Loucy (cell line): ENCODE data around the gene SPCS2.
"Not testable (repeated sequence)": the region's sequence is repeated elsewhere in the genome, so short reads cannot be mapped to it uniquely, and the experiment has no call there.

ENCODE experiments used
- H2AFZ ChIP-seq: fragments of 200-600 bp; sonication (generic); 2 replicates; pipeline ENCODE4 v1.6.0; 2016; ENCODE audit warnings: antibody characterized with exemption, mild to moderate bottlenecking, low read length, moderate library complexity
- H3F3A ChIP-seq: fragments of 200-600 bp; 2 replicates; pipeline ENCODE4 v1.6.0; 2016; ENCODE audit warnings: antibody characterized with exemption, low read depth, mild to moderate bottlenecking
- H3K27me3 ChIP-seq: fragments of 200-600 bp; sonication (generic); 2 replicates; pipeline ENCODE4 v1.6.1; 2014; ENCODE audit warnings: low read length, mild to moderate bottlenecking; ENCODE audit not compliant: insufficient read depth, poor library complexity, severe bottlenecking
- H3K36me3 ChIP-seq: fragments of 200-600 bp; sonication (generic); 2 replicates; pipeline ENCODE4 v1.6.1; 2016; ENCODE audit warnings: low read length; ENCODE audit not compliant: insufficient read depth
- H3K4me1 ChIP-seq: fragments of 200-600 bp; sonication (generic); 2 replicates; pipeline ENCODE4 v1.5.1; 2014; ENCODE audit warnings: low read length, mild to moderate bottlenecking; ENCODE audit not compliant: insufficient read depth, poor library complexity, severe bottlenecking
- H3K4me2 ChIP-seq: fragments of 200-600 bp; sonication (generic); 2 replicates; pipeline ENCODE4 v1.6.0; 2014; ENCODE audit warnings: antibody characterized with exemption, low read length, low read depth, mild to moderate bottlenecking; ENCODE audit not compliant: poor library complexity, severe bottlenecking
- H3K4me3 ChIP-seq: fragments of 200-600 bp; sonication (generic); 2 replicates; pipeline ENCODE4 v1.5.1; 2014; ENCODE audit warnings: low read length, mild to moderate bottlenecking, mixed read lengths; ENCODE audit not compliant: poor library complexity, severe bottlenecking
- H3K79me2 ChIP-seq: fragments of 200-600 bp; sonication (generic); 2 replicates; pipeline ENCODE4 v1.6.1; 2014; ENCODE audit warnings: low read length; ENCODE audit not compliant: insufficient read depth
- H3K9ac ChIP-seq: fragments of 200-600 bp; sonication (generic); 2 replicates; pipeline ENCODE4 v1.6.0; 2014; ENCODE audit warnings: mild to moderate bottlenecking, low read depth, low read length, moderate library complexity; ENCODE audit not compliant: poor library complexity, severe bottlenecking
- H3K9me2 ChIP-seq: fragments of 200-600 bp; sonication (generic); replicated peaks from 2 replicates; pipeline ENCODE4 v1.6.1; 2016; ENCODE audit warnings: low read depth, low read length, mixed read lengths
- H3K9me3 ChIP-seq: fragments of 200-600 bp; sonication (generic); 2 replicates; pipeline ENCODE4 v1.6.1; 2014; ENCODE audit warnings: mild to moderate bottlenecking, antibody characterized with exemption, low read length, low read depth; ENCODE audit not compliant: insufficient read depth
- H4K20me1 ChIP-seq: fragments of 200-600 bp; sonication (generic); 2 replicates; pipeline ENCODE4 v1.6.0; 2014; ENCODE audit warnings: antibody characterized with exemption, low read length, mild to moderate bottlenecking; ENCODE audit not compliant: insufficient read depth, poor library complexity, severe bottlenecking
- CTCF ChIP-seq: fragments of 200-600 bp; sonication (generic); conservative IDR thresholded peaks from 2 replicates; pipeline ENCODE4 v1.5.1; 2014; ENCODE audit warnings: mild to moderate bottlenecking, antibody characterized with exemption, low read length
- EZH2phosphoT487 ChIP-seq: fragments of 200-600 bp; IDR thresholded peaks from 2 replicates; pipeline ENCODE4 v1.6.1; 2018; ENCODE audit warnings: antibody characterized with exemption, mild to moderate bottlenecking, moderate library complexity, borderline replicate concordance

Gene SPCS2

GRCh38 chr11:74957937-74958629 lies 9.0 kb downstream of the SPCS2 start:
- Histone ChIP-seq H3K9me3 (no peaks in the 10 kb centered on the region), H3K9ac (no peak overlapping the region), H3F3A (no peaks in the 10 kb centered on the region), H3K4me3 (peak overlapping the region; percentile 13), H4K20me1 (peaks cover 91% of the 10 kb centered on the region), H3K27me3 (no peaks in the 10 kb centered on the region), H3K4me1 (peaks cover 69% of the 10 kb centered on the region), H3K36me3 (peaks cover 5% of the 10 kb centered on the region; the same call in 1 of the 2 replicates), H3K9me2 (no peaks in the 10 kb centered on the region), H3K79me2 (peaks cover 99% of the 10 kb centered on the region), H3K4me2 (peak overlapping the region; percentile 51), H2AFZ (no peak overlapping the region)
- TF ChIP-seq EZH2phosphoT487 (no peak), CTCF (no peak)

DNA sequence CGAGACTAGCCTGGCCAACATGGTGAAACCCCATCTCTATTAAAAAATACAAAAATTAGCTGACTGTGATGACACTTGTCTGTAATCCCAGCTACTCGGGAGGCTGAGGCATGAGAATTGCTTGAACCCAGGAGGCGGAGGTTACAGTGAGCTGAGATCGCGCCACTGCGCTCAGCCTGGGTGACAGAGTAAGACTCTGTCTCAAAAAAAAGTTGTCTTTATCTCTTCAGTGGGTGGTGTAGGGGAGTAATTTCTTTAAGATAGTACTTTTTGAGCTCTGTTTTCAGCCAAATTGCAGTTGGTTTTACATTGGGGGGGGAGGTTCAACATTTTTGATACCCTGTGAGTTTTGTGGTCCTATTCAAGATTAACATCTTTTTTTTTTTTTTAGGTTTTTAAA lies 11.1 kb downstream of the SPCS2 start:
- Histone ChIP-seq H3K4me1 (peaks cover 49% of the 10 kb centered on the region), H3K79me2 (peaks cover 98% of the 10 kb centered on the region), H3K4me2 (peak overlapping the region; percentile 51), H4K20me1 (peaks cover 88% of the 10 kb centered on the region), H3K36me3 (peaks cover 13% of the 10 kb centered on the region; the same call in 1 of the 2 replicates)
- H3K9me2 ChIP-seq, H3K4me3 ChIP-seq, H3K9ac ChIP-seq, H2AFZ ChIP-seq, H3K9me3 ChIP-seq, H3K27me3 ChIP-seq, H3F3A ChIP-seq: not testable (repeated sequence)

- H3K79me2 ChIP-seq: peaks cover 62% of the 10 kb centered on the region
- peaks cover 64% of the 10 kb centered on the region for H3K36me3 ChIP-seq
- TF ChIP-seq EZH2phosphoT487 (no peak), CTCF (no peak)
- no peaks in the 10 kb centered on the region for H3F3A ChIP-seq
- H3K27me3 ChIP-seq: no peaks in the 10 kb centered on the region
- no peaks in the 10 kb centered on the region for H3K9me3 ChIP-seq
- H4K20me1 ChIP-seq: peaks cover 50% of the 10 kb centered on the region
- H3K4me2 ChIP-seq: no peak overlapping the region
- H2AFZ ChIP-seq: no peak overlapping the region
- H3K9me2 ChIP-seq: no peaks in the 10 kb centered on the region
- H3K4me1 ChIP-seq: peaks cover 7% of the 10 kb centered on the region
- no peak overlapping the region for H3K9ac ChIP-seq
- no peak overlapping the region for H3K4me3 ChIP-seq
These were observed 17.6 kb downstream of the SPCS2 start for GRCh38 chr11:74966651-74967050.

DNA sequence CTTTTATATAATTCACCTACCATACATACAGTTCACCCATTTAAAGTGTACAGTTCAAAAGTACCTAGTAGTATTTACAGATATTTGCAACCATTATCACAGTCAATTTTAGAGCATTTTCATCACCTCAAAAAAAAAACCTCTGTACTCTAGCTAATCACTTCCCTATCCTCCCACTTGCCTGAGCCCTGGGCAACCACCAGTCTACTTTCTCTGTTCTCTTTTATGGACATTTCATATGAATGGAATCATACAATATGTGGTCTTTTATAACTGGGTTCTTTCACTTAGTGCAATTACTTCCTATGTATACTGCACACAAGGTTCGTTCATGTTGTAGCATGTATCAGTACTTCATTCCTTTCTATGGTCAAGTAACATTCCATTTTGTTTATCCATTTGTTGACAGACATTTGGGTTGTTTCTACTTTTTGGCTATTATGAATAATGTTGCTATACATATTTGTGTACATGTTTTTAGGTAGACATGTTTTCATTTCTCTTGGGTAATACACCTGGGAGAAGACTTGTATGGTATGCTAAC lies 21.9 kb downstream of the SPCS2 start:
- H3K4me3 ChIP-seq: no peak overlapping the region
- no peak for TF ChIP-seq CTCF
- TF ChIP-seq EZH2phosphoT487: no peak
- H3K4me2 ChIP-seq: no peak overlapping the region
- no peaks in the 10 kb centered on the region for H3K9me3 ChIP-seq
- no peaks in the 10 kb centered on the region for H3F3A ChIP-seq
- H3K79me2 ChIP-seq: peaks cover 33% of the 10 kb centered on the region
- no peaks in the 10 kb centered on the region for H3K27me3 ChIP-seq
- H4K20me1 ChIP-seq: peaks cover 20% of the 10 kb centered on the region
- H3K4me1 ChIP-seq: no peaks in the 10 kb centered on the region
- no peak overlapping the region for H2AFZ ChIP-seq
- no peaks in the 10 kb centered on the region for H3K9me2 ChIP-seq
- H3K36me3 ChIP-seq: peaks cover 87% of the 10 kb centered on the region
- H3K9ac ChIP-seq: no peak overlapping the region
